ENCODE measurements around the gene CD86. TPM values are rescaled to one million over a fixed set of nuclear protein-coding genes. Genes with fewer than 3 reads are reported as not detected.

CD86 gene, protein sequence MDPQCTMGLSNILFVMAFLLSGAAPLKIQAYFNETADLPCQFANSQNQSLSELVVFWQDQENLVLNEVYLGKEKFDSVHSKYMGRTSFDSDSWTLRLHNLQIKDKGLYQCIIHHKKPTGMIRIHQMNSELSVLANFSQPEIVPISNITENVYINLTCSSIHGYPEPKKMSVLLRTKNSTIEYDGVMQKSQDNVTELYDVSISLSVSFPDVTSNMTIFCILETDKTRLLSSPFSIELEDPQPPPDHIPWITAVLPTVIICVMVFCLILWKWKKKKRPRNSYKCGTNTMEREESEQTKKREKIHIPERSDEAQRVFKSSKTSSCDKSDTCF
- polyA plus RNA-seq (2011; rRNA removed) = not detected in 2 replicates
- not detected in 2 replicates for polyA minus RNA-seq (2011; rRNA and poly(A)+ RNA removed)

- H3K27me3 ChIP-seq (ENCODE audit: control insufficient read depth, insufficient read depth, low read length) = no peaks in the 10 kb centered on the region
- ChIA-PET CTCF (interaction anchor here (0.6 to 1.5 kb wide), 3 partner anchors 9 to 49 kb away, joined by 3 to 4 read pairs (median 3); no protein-coding TSS in a partner anchor), POLR2A (no interaction called here)
- no peaks in the 10 kb centered on the region for H3K36me3 ChIP-seq (ENCODE audit: control insufficient read depth, insufficient read depth, low read length)
- TF ChIP-seq, protein P1, sequence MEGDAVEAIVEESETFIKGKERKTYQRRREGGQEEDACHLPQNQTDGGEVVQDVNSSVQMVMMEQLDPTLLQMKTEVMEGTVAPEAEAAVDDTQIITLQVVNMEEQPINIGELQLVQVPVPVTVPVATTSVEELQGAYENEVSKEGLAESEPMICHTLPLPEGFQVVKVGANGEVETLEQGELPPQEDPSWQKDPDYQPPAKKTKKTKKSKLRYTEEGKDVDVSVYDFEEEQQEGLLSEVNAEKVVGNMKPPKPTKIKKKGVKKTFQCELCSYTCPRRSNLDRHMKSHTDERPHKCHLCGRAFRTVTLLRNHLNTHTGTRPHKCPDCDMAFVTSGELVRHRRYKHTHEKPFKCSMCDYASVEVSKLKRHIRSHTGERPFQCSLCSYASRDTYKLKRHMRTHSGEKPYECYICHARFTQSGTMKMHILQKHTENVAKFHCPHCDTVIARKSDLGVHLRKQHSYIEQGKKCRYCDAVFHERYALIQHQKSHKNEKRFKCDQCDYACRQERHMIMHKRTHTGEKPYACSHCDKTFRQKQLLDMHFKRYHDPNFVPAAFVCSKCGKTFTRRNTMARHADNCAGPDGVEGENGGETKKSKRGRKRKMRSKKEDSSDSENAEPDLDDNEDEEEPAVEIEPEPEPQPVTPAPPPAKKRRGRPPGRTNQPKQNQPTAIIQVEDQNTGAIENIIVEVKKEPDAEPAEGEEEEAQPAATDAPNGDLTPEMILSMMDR (IDR thresholded peaks at IDR 0.05; ENCODE audit: insufficient read depth, low read depth, low read length) = no peak
- DNase-seq (ENCODE audit: low read depth) = no peak
- H3K4me3 ChIP-seq (ENCODE audit: low read depth, low read length) = no peak within 1 kb of the TSS
These were observed at the start of gene CD86 for GRCh38 chr3:122055215-122055614. Gene CD86, plus strand, starts transcription at chr3:122055362. Its CDS starts 128 bp downstream, at chr3:122055490.

GRCh38 chr3:122006267-122006666 is 48.9 kb upstream of the CD86 start:
- no peaks in the 10 kb centered on the region for H3K36me3 ChIP-seq (ENCODE audit: control insufficient read depth, insufficient read depth, low read length)
- POLR2A ChIA-PET = no interaction called here
- peaks cover 3% of the 10 kb centered on the region for H3K27me3 ChIP-seq (ENCODE audit: control insufficient read depth, insufficient read depth, low read length)
- CTCF ChIA-PET = interaction anchor here (0.6 kb wide), 1 partner anchor 10 kb away, joined by 3 read pairs; no protein-coding TSS in a partner anchor
- H3K4me3 ChIP-seq (ENCODE audit: low read depth, low read length) = no peak overlapping the region
- TF ChIP-seq, protein P1 (IDR thresholded peaks at IDR 0.05; ENCODE audit: insufficient read depth, low read depth, low read length) = no peak
- no peak for DNase-seq (ENCODE audit: low read depth)

DNA sequence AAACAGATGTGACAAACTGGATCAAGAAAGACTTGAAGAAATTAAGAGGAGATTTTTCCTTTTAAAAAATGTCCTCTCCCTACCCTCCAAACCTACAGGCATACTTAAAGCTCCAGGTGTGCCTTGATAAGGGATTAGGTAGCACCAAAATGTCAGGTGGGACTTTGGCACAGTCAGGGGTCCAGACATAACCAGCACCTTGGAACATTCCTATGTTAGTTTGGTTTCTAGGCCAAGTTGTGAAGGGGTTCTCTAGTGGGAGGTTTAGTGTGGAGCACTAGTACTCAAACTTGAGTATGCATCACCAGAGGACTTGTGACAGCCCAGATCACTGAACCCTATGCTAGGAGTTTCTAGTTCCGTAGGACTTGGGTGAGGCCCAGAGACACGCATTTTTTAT is 47.0 kb upstream of the CD86 start:
- DNase-seq (ENCODE audit: low read depth) = no peak
- H3K36me3 ChIP-seq (ENCODE audit: control insufficient read depth, insufficient read depth, low read length) = no peaks in the 10 kb centered on the region
- ChIA-PET CTCF (no interaction called here), POLR2A (no interaction called here)
- H3K4me3 ChIP-seq (ENCODE audit: low read depth, low read length) = no peak overlapping the region
- TF ChIP-seq, protein P1 (IDR thresholded peaks at IDR 0.05; ENCODE audit: insufficient read depth, low read depth, low read length) = no peak
- H3K27me3 ChIP-seq (ENCODE audit: control insufficient read depth, insufficient read depth, low read length) = peaks cover 3% of the 10 kb centered on the region

GRCh38 chr3:122010506-122010905 is 44.7 kb upstream of the CD86 start:
- H3K27me3 ChIP-seq (ENCODE audit: control insufficient read depth, insufficient read depth, low read length) = peaks cover 3% of the 10 kb centered on the region
- TF ChIP-seq, protein P1 (IDR thresholded peaks at IDR 0.05; ENCODE audit: insufficient read depth, low read depth, low read length) = no peak
- H3K36me3 ChIP-seq (ENCODE audit: control insufficient read depth, insufficient read depth, low read length) = no peaks in the 10 kb centered on the region
- CTCF ChIA-PET = interaction anchor here (2.9 kb wide), 1 partner anchor 15 kb away, joined by 9 read pairs; no protein-coding TSS in a partner anchor
- DNase-seq (ENCODE audit: low read depth) = no peak
- POLR2A ChIA-PET = no interaction called here
- H3K4me3 ChIP-seq (ENCODE audit: low read depth, low read length) = no peak overlapping the region

GRCh38 chr3:122011396-122011795 is 43.8 kb upstream of the CD86 start:
- Histone ChIP-seq H3K27me3 (ENCODE audit: control insufficient read depth, insufficient read depth, low read length) (peaks cover under 1% of the 10 kb centered on the region), H3K4me3 (ENCODE audit: low read depth, low read length) (no peak overlapping the region), H3K36me3 (ENCODE audit: control insufficient read depth, insufficient read depth, low read length) (no peaks in the 10 kb centered on the region)
- CTCF ChIA-PET = interaction anchor here (2.9 kb wide), 1 partner anchor 16 kb away, joined by 9 read pairs; no protein-coding TSS in a partner anchor
- TF ChIP-seq, protein P1 (IDR thresholded peaks at IDR 0.05; ENCODE audit: insufficient read depth, low read depth, low read length) = no peak
- POLR2A ChIA-PET = no interaction called here
- no peak for DNase-seq (ENCODE audit: low read depth)
